ENCODE measurements around the gene TMX4. TPM values are rescaled to one million over a fixed set of nuclear protein-coding genes. Genes with fewer than 3 reads are reported as not detected.

TMX4 gene
- total and polyA plus RNA-seq, 4 donors, result 7.8 to 45.2 (median 19.5) TPM

DNA sequence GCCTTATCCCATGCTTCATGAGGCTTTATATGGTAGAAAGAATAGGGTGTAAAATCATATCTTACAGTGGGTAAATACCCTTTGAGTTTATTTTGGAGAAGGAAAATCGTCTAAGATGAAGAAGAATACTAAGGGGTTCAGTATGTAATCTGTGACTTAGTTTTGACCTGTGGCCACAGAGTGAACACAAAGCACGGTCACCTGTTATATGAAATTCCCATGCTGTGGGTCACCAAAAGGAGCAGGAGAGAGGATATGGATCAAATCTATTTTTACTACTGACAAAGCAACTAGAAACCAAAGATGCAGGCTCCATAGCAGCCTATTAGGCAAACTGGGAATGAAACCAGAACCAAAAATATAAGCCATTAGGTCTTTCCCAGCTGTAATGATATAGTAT, 75.7 kb downstream of the TMX4 start:
- Histone ChIP-seq H3K27me3 (ENCODE audit: control insufficient read depth in 3 of 3, insufficient read depth in 3 of 3, low read length in 2 of 3) (no peaks in the 10 kb centered on the region), H3K4me1 (ENCODE audit: control insufficient read depth in 5 of 5, insufficient read depth in 5 of 5, low read length in 5 of 5) (no peaks in the 10 kb centered on the region), H3K9me3 (ENCODE audit: control insufficient read depth in 4 of 4, insufficient read depth in 3 of 4, low read length in 3 of 4) (peaks cover 0 to 8% (median 0%) of the 10 kb centered on the region in 4 donors), H3K27ac (ENCODE audit: low read depth in 1 of 2, low read length in 1 of 2) (no peak overlapping the region), H3K4me3 (no peak overlapping the region), H3K9ac (ENCODE audit: insufficient read depth in 1 of 2, low read length in 2 of 2) (no peak overlapping the region), H3K36me3 (ENCODE audit: control insufficient read depth in 4 of 4, insufficient read depth in 4 of 4, low read length in 4 of 4) (no peaks in the 10 kb centered on the region)
- DNase-seq, result no peak
- no peak for TF ChIP-seq CTCF (IDR thresholded peaks at IDR 0.05; ENCODE audit: control extremely low read depth, extremely low read depth)
- WGBS, 2 donors, result 32 to 40% methylated on average over 2 of the region's 2 CpGs
- no peak for ATAC-seq (ENCODE audit: insufficient read depth, low FRiP score)

- H3K27me3 ChIP-seq (ENCODE audit: control insufficient read depth in 3 of 3, insufficient read depth in 3 of 3, low read length in 2 of 3), result no peaks in the 10 kb centered on the region
- no peak within 1 kb of the TSS for H3K4me3 ChIP-seq
- H3K36me3 ChIP-seq (ENCODE audit: control insufficient read depth in 4 of 4, insufficient read depth in 4 of 4, low read length in 4 of 4), result no peaks in the 10 kb centered on the region
- DNase-seq (no peak), ATAC-seq (ENCODE audit: insufficient read depth, low FRiP score) (no peak)
- TF ChIP-seq CTCF (IDR thresholded peaks at IDR 0.05; ENCODE audit: control extremely low read depth, extremely low read depth), result no peak
- H3K9ac ChIP-seq (ENCODE audit: insufficient read depth in 1 of 2, low read length in 2 of 2), result no peak within 1 kb of the TSS
- no peaks in the 10 kb centered on the region for H3K9me3 ChIP-seq (ENCODE audit: control insufficient read depth in 4 of 4, insufficient read depth in 3 of 4, low read length in 3 of 4)
- peaks cover 0 to 9% (median 0%) of the 10 kb centered on the region in 5 donors for H3K4me1 ChIP-seq (ENCODE audit: control insufficient read depth in 5 of 5, insufficient read depth in 5 of 5, low read length in 5 of 5)
- H3K27ac ChIP-seq (ENCODE audit: low read depth in 1 of 2, low read length in 1 of 2), result no peak within 1 kb of the TSS
- 78 to 91% methylated on average over 3 of the region's 3 CpGs for WGBS, 2 donors
Measured at GRCh38 chr20:7940341-7940740, 79.2 kb downstream of the TMX4 start, which contains the start of gene HAO1. HAO1 (minus strand) TSS chr20:7940458; CDS start chr20:7940422, 36 bp downstream.

DNA sequence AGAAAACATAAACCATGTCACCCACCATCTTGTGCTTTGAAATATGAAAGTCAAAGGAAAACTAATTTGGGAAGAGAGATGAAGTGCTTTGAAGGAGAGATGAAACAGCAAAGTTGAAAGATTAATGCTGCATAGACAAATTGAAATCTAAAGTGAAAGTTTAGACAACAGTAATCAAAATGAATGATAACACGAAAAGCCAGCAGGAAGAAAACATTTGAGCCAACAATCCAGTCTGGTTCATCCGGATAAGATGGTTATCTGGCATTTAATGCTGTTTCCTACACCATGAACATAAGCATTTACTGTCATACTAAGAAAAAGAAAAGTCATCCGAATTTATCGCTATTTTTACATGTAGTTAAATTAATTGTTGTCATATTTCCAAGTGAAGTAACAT, 79.9 kb downstream of the TMX4 start:
- 54 to 65% methylated on average over 4 of the region's 4 CpGs for WGBS, 2 donors
- ATAC-seq (ENCODE audit: insufficient read depth, low FRiP score) (no peak), DNase-seq (peak in 1 of 3 donors; percentile 7)
- Histone ChIP-seq H3K36me3 (ENCODE audit: control insufficient read depth in 4 of 4, insufficient read depth in 4 of 4, low read length in 4 of 4) (no peaks in the 10 kb centered on the region), H3K4me3 (no peak overlapping the region), H3K27me3 (ENCODE audit: control insufficient read depth in 3 of 3, insufficient read depth in 3 of 3, low read length in 2 of 3) (no peaks in the 10 kb centered on the region), H3K9ac (ENCODE audit: insufficient read depth in 1 of 2, low read length in 2 of 2) (no peak overlapping the region), H3K27ac (ENCODE audit: low read depth in 1 of 2, low read length in 1 of 2) (no peak overlapping the region), H3K4me1 (ENCODE audit: control insufficient read depth in 5 of 5, insufficient read depth in 5 of 5, low read length in 5 of 5) (peaks cover 0 to 9% (median 0%) of the 10 kb centered on the region in 5 donors), H3K9me3 (ENCODE audit: control insufficient read depth in 4 of 4, insufficient read depth in 3 of 4, low read length in 3 of 4) (no peaks in the 10 kb centered on the region)
- no peak for TF ChIP-seq CTCF (IDR thresholded peaks at IDR 0.05; ENCODE audit: control extremely low read depth, extremely low read depth)

- H3K27me3 ChIP-seq (ENCODE audit: control insufficient read depth in 3 of 3, insufficient read depth in 3 of 3, low read length in 2 of 3), result no peaks in the 10 kb centered on the region
- no peak overlapping the region for H3K4me3 ChIP-seq
- ATAC-seq (ENCODE audit: insufficient read depth, low FRiP score), result no peak
- WGBS, 2 donors, result 91 to 94% methylated on average over 2 of the region's 2 CpGs
- H3K9ac ChIP-seq (ENCODE audit: insufficient read depth in 1 of 2, low read length in 2 of 2), result no peak overlapping the region
- peaks cover 0 to 9% (median 0%) of the 10 kb centered on the region in 5 donors for H3K4me1 ChIP-seq (ENCODE audit: control insufficient read depth in 5 of 5, insufficient read depth in 5 of 5, low read length in 5 of 5)
- no peak overlapping the region for H3K27ac ChIP-seq (ENCODE audit: low read depth in 1 of 2, low read length in 1 of 2)
- H3K9me3 ChIP-seq (ENCODE audit: control insufficient read depth in 4 of 4, insufficient read depth in 3 of 4, low read length in 3 of 4), result no peaks in the 10 kb centered on the region
- no peak for TF ChIP-seq CTCF (IDR thresholded peaks at IDR 0.05; ENCODE audit: control extremely low read depth, extremely low read depth)
- H3K36me3 ChIP-seq (ENCODE audit: control insufficient read depth in 4 of 4, insufficient read depth in 4 of 4, low read length in 4 of 4), result no peaks in the 10 kb centered on the region
- DNase-seq, result no peak
Measured at GRCh38 chr20:7938058-7938457, 81.5 kb downstream of the TMX4 start.

Data from lung (tissue), 12 donors.